ENCODE results near the gene SETDB2.

DNA sequence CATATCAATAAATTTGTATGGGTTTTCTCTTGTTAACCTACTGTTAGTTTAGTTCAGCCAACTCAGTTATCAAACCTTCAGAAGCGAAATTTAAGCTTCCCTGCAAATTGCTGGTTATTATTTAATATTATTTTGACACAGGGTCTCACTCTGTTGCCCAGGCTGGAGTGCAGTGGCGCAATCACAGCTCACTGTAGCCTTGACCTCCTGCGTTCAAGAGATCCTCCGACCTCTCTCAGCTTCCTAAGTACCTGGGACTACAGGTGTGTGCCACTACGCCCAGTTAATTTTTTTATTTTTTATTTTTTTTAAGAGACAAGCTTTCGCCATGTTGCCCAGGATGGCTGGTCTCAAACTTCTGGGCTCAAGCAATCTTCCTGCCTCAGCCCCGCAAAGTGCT lies 6.4 kb upstream of the SETDB2 start:
- TF ChIP-seq CTCF (IDR thresholded peaks at IDR 0.05; ENCODE audit: extremely low read depth in 1 of 2, insufficient read depth in 1 of 2, low read depth in 1 of 2, low read length in 2 of 2) (no peak), POLR2AphosphoS5 (IDR thresholded peaks at IDR 0.05; ENCODE audit: insufficient read depth, low read depth, low read length) (no peak), POLR2A (IDR thresholded peaks at IDR 0.05; ENCODE audit: low read depth, low read length) (no peak), JUN (IDR thresholded peaks at IDR 0.05; ENCODE audit: borderline replicate concordance, insufficient read depth, insufficient read length, low read depth) (no peak), EZH2 (IDR thresholded peaks at IDR 0.05; ENCODE audit: borderline replicate concordance, low read depth, low read length, severe bottlenecking) (no peak)
- TF ChIP-seq, protein P1, sequence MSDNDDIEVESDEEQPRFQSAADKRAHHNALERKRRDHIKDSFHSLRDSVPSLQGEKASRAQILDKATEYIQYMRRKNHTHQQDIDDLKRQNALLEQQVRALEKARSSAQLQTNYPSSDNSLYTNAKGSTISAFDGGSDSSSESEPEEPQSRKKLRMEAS (IDR thresholded peaks at IDR 0.05; ENCODE audit: insufficient read depth, insufficient read length) = no peak
